HepG2 (cell line): ENCODE data around the gene KIAA0930. TPM values are rescaled to one million over a fixed set of nuclear protein-coding genes. Genes with fewer than 3 reads are reported as not detected.

Source experiments
- FOSL2 ChIP-seq: sonication (generic); formaldehyde crosslinking; IDR thresholded peaks from 2 replicates; pipeline ENCODE4 v1.4.0; 2020; ENCODE audit warnings: missing genetic modification reagents
- STAG1 ChIP-seq: sonication (generic); formaldehyde crosslinking; IDR thresholded peaks from 2 replicates; pipeline ENCODE4 v1.4.0; 2020; ENCODE audit warnings: missing genetic modification reagents
- ZFP91 ChIP-seq: sonication (generic); formaldehyde crosslinking; IDR thresholded peaks from 2 replicates; pipeline ENCODE4 v1.9.0; 2022; ENCODE audit warnings: missing genetic modification reagents, mild to moderate bottlenecking, borderline replicate concordance
- ZNF333 ChIP-seq: sonication (generic); formaldehyde crosslinking; IDR thresholded peaks from 2 replicates; pipeline ENCODE4 v1.4.0; 2020; ENCODE audit warnings: mild to moderate bottlenecking, missing genetic modification reagents, borderline replicate concordance
- ZNF33B ChIP-seq: sonication (generic); formaldehyde crosslinking; IDR thresholded peaks from 2 replicates; pipeline ENCODE4 v1.5.1; 2020; ENCODE audit warnings: mild to moderate bottlenecking, missing genetic modification reagents
- polyA plus RNA-seq, 8 experiments: library from polyadenylated mRNA; depleted of rRNA in 3 of 8; stranded (reverse) in 7 of 8; unstranded in 1 of 8; fragments of >200 nt; fragmentation: Illumina TruSeq in 4 of 8; extraction: Trizol in 4 of 8; gene quantifications; 2 replicates each; pipeline versions ENCODE4 v1.2.1 to v1.2.3, GENCODE V29; 2011 to 2016; ENCODE audit warnings: low read depth in 4 of 8, missing spikeins in 1 of 8, mixed read lengths in 1 of 8; ENCODE audit not compliant: insufficient read depth in 1 of 8
- total RNA-seq, 5 experiments: library from RNA; depleted of rRNA; stranded (reverse); fragments of >200 nt; fragmentation: Illumina TruSeq; extraction: Trizol; gene quantifications; 2 replicates each; pipeline ENCODE4 v1.2.3, GENCODE V29; 2016; ENCODE audit warnings: low read depth in 1 of 5
- TF ChIP-seq, protein P1 (sequence below): sonication (generic); formaldehyde crosslinking; IDR thresholded peaks from 2 replicates; pipeline ENCODE4 v1.5.1; 2020; ENCODE audit warnings: mild to moderate bottlenecking, missing genetic modification reagents, borderline replicate concordance
- TF ChIP-seq, protein P2 (sequence below): sonication (generic); IDR thresholded peaks from 2 replicates; pipeline ENCODE4 v1.6.1; 2016; ENCODE audit warnings: low read depth, borderline replicate concordance
- TF ChIP-seq, protein P3 (sequence below), 2 experiments: sonication (generic) in 1 of 2; formaldehyde crosslinking in 1 of 2; IDR thresholded peaks; 2 replicates each; pipeline versions ENCODE4 v1.5.1 to v1.6.1; 2011 to 2020; ENCODE audit warnings: borderline replicate concordance in 1 of 2, low read depth in 1 of 2, low read length in 1 of 2, mild to moderate bottlenecking in 1 of 2, missing genetic modification reagents in 1 of 2, moderate library complexity in 1 of 2
- TF ChIP-seq, protein P4 (sequence below): IDR thresholded peaks from 2 replicates; pipeline ENCODE4 v1.6.1; 2016; ENCODE audit warnings: missing compliant biosample characterization, missing genetic modification reagents, borderline replicate concordance
- TF ChIP-seq, protein P5 (sequence below): sonication (generic); formaldehyde crosslinking; IDR thresholded peaks from 2 replicates; pipeline ENCODE4 v1.5.1; 2020; ENCODE audit warnings: missing genetic modification reagents, mild to moderate bottlenecking, borderline replicate concordance
- TF ChIP-seq, protein P6 (sequence below): sonication (generic); formaldehyde crosslinking; IDR thresholded peaks from 2 replicates; pipeline ENCODE4 v1.4.0; 2020; ENCODE audit warnings: missing genetic modification reagents

KIAA0930 gene
- total and polyA plus RNA-seq, 2 of the 13 experiments (the other 11 are each of a cell fraction or from before 2014, with no cell fraction given), result 27.0 to 38.2 TPM

DNA sequence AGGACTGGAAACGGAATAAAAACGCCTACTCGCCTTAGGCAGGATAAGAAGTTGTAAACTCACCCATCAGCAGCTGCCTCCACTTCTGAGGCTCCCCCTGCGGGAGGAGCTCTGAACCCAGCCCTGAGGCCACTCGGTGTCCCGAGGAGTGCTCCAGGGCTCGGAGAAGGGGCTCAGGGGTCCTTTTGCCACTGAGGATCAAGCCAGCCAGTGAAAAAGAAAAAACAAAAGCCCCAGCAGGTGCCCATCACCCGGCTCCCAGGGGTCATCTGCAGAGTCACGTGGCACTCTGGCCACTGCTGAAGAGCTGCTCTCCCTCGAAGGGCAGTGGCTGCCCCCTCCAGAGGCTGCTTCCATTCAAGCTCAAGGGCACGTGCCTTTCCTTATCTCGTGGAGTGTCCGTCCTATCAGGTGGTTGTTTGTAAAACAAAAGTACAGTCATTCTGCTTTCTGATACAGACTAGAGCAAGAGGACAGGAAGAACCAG lies 48.0 kb downstream of the KIAA0930 start (continued):
- TF ChIP-seq, protein P1, sequence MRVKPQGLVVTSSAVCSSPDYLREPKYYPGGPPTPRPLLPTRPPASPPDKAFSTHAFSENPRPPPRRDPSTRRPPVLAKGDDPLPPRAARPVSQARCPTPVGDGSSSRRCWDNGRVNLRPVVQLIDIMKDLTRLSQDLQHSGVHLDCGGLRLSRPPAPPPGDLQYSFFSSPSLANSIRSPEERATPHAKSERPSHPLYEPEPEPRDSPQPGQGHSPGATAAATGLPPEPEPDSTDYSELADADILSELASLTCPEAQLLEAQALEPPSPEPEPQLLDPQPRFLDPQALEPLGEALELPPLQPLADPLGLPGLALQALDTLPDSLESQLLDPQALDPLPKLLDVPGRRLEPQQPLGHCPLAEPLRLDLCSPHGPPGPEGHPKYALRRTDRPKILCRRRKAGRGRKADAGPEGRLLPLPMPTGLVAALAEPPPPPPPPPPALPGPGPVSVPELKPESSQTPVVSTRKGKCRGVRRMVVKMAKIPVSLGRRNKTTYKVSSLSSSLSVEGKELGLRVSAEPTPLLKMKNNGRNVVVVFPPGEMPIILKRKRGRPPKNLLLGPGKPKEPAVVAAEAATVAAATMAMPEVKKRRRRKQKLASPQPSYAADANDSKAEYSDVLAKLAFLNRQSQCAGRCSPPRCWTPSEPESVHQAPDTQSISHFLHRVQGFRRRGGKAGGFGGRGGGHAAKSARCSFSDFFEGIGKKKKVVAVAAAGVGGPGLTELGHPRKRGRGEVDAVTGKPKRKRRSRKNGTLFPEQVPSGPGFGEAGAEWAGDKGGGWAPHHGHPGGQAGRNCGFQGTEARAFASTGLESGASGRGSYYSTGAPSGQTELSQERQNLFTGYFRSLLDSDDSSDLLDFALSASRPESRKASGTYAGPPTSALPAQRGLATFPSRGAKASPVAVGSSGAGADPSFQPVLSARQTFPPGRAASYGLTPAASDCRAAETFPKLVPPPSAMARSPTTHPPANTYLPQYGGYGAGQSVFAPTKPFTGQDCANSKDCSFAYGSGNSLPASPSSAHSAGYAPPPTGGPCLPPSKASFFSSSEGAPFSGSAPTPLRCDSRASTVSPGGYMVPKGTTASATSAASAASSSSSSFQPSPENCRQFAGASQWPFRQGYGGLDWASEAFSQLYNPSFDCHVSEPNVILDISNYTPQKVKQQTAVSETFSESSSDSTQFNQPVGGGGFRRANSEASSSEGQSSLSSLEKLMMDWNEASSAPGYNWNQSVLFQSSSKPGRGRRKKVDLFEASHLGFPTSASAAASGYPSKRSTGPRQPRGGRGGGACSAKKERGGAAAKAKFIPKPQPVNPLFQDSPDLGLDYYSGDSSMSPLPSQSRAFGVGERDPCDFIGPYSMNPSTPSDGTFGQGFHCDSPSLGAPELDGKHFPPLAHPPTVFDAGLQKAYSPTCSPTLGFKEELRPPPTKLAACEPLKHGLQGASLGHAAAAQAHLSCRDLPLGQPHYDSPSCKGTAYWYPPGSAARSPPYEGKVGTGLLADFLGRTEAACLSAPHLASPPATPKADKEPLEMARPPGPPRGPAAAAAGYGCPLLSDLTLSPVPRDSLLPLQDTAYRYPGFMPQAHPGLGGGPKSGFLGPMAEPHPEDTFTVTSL (CRISPR knock-in tag), result no peak
- TF ChIP-seq, protein P2, sequence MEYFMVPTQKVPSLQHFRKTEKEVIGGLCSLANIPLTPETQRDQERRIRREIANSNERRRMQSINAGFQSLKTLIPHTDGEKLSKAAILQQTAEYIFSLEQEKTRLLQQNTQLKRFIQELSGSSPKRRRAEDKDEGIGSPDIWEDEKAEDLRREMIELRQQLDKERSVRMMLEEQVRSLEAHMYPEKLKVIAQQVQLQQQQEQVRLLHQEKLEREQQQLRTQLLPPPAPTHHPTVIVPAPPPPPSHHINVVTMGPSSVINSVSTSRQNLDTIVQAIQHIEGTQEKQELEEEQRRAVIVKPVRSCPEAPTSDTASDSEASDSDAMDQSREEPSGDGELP, result peak; percentile 40; the same call in 1 of the 2 replicates
- TF ChIP-seq ZNF33B (CRISPR knock-in tag) (no peak), FOSL2 (CRISPR knock-in tag) (peak; percentile 47), STAG1 (peak; percentile 35), ZNF333 (CRISPR knock-in tag) (no peak), ZFP91 (CRISPR knock-in tag) (0 out of 2 replicates have a peak, but pooled peaks have one; percentile 18)
- TF ChIP-seq, protein P3, sequence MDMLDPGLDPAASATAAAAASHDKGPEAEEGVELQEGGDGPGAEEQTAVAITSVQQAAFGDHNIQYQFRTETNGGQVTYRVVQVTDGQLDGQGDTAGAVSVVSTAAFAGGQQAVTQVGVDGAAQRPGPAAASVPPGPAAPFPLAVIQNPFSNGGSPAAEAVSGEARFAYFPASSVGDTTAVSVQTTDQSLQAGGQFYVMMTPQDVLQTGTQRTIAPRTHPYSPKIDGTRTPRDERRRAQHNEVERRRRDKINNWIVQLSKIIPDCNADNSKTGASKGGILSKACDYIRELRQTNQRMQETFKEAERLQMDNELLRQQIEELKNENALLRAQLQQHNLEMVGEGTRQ (IDR thresholded peaks at IDR 0.05; ENCODE audit: low read depth, low read length), result peak; percentile 71
- TF ChIP-seq, protein P3 (CRISPR knock-in tag; IDR thresholded peaks at IDR 0.05; ENCODE audit: borderline replicate concordance), result peak; percentile 78; the same call in 1 of the 2 replicates
- TF ChIP-seq, protein P4, sequence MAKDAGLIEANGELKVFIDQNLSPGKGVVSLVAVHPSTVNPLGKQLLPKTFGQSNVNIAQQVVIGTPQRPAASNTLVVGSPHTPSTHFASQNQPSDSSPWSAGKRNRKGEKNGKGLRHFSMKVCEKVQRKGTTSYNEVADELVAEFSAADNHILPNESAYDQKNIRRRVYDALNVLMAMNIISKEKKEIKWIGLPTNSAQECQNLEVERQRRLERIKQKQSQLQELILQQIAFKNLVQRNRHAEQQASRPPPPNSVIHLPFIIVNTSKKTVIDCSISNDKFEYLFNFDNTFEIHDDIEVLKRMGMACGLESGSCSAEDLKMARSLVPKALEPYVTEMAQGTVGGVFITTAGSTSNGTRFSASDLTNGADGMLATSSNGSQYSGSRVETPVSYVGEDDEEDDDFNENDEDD (CRISPR knock-in tag), result peak; percentile 73; the same call in 1 of the 2 replicates
- TF ChIP-seq, protein P5, sequence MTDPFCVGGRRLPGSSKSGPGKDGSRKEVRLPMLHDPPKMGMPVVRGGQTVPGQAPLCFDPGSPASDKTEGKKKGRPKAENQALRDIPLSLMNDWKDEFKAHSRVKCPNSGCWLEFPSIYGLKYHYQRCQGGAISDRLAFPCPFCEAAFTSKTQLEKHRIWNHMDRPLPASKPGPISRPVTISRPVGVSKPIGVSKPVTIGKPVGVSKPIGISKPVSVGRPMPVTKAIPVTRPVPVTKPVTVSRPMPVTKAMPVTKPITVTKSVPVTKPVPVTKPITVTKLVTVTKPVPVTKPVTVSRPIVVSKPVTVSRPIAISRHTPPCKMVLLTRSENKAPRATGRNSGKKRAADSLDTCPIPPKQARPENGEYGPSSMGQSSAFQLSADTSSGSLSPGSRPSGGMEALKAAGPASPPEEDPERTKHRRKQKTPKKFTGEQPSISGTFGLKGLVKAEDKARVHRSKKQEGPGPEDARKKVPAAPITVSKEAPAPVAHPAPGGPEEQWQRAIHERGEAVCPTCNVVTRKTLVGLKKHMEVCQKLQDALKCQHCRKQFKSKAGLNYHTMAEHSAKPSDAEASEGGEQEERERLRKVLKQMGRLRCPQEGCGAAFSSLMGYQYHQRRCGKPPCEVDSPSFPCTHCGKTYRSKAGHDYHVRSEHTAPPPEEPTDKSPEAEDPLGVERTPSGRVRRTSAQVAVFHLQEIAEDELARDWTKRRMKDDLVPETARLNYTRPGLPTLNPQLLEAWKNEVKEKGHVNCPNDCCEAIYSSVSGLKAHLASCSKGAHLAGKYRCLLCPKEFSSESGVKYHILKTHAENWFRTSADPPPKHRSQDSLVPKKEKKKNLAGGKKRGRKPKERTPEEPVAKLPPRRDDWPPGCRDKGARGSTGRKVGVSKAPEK (CRISPR knock-in tag), result 0 out of 2 replicates have a peak, but pooled peaks have one; percentile 39
- TF ChIP-seq, protein P6, sequence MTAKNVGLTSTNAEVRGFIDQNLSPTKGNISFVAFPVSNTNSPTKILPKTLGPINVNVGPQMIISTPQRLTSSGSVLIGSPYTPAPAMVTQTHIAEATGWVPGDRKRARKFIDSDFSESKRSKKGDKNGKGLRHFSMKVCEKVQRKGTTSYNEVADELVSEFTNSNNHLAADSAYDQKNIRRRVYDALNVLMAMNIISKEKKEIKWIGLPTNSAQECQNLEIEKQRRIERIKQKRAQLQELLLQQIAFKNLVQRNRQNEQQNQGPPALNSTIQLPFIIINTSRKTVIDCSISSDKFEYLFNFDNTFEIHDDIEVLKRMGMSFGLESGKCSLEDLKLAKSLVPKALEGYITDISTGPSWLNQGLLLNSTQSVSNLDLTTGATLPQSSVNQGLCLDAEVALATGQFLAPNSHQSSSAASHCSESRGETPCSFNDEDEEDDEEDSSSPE (CRISPR knock-in tag), result 0 out of 2 replicates have a peak, but pooled peaks have one; percentile 31
